ENCODE measurements around the gene PPP1R9B.

The PPP1R9B gene, protein sequence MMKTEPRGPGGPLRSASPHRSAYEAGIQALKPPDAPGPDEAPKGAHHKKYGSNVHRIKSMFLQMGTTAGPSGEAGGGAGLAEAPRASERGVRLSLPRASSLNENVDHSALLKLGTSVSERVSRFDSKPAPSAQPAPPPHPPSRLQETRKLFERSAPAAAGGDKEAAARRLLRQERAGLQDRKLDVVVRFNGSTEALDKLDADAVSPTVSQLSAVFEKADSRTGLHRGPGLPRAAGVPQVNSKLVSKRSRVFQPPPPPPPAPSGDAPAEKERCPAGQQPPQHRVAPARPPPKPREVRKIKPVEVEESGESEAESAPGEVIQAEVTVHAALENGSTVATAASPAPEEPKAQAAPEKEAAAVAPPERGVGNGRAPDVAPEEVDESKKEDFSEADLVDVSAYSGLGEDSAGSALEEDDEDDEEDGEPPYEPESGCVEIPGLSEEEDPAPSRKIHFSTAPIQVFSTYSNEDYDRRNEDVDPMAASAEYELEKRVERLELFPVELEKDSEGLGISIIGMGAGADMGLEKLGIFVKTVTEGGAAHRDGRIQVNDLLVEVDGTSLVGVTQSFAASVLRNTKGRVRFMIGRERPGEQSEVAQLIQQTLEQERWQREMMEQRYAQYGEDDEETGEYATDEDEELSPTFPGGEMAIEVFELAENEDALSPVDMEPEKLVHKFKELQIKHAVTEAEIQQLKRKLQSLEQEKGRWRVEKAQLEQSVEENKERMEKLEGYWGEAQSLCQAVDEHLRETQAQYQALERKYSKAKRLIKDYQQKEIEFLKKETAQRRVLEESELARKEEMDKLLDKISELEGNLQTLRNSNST

GRCh38 chr17:50150354-50151040 is at the start of gene PPP1R9B:
TSS of gene PPP1R9B (minus strand) at chr17:50150677. CDS start at chr17:50150513, 164 bp downstream.
- DNase-seq (ENCODE audit: low read depth) = no peak

DNA sequence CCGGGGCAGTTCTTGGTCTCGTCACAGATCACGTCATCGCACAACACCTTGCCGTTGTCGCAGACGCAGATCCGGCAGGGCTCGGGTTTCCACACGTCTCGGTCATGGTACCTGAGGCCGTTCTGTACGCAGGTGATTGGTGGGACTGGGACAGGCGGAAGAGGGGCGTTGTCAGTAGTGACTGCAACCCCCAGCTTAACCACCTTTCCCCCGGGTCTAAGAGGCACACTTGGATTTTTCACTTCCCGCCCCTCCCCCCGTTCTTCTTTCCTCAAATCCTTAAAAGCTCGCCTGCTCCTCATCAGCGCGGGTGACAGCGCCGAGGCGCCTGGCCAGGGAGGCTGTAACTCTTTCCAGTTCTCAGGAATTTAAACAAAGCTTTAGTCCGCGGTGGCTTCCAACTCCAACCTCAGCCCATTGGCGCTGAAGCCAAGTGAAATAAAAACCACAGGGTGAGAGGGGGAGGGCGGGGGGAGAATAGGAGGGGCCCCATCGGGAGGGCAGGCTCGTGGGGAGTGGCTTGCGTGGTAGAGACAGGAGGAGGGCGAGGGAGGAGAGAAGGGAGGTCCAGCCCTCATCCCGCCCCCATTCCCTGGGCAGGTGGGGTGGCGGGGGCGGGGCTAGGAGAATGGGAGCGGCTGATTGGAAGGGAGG is 49.5 kb upstream of the PPP1R9B start:
- DNase-seq (ENCODE audit: low read depth) = peak; percentile 33

DNA sequence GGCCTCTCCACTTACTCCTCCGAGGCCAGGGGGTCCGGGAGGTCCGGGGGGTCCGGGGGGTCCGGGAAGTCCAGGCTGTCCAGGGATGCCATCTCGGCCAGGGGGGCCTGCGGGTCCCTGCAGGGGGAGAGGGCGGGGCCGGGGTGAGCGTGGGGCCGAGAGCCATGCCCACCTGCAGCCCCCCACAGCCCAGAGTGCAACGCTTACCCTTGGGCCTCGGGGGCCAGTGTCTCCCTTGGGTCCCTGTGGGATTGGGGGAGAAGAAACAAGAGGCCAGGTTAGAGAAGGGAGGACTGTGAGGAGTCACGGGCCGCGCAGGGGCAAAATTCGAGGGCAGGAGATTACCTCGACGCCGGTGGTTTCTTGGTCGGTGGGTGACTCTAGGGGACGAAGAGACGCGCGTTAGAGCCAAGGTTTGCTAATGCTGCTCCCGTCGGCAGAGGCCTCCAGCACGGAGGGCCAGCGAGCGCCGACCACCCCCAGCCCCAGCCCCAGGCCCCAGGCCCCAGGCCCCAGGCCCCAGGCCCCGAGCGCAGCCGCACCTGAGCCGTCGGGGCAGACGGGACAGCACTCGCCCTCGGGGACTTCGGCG is 48.8 kb upstream of the PPP1R9B start:
- DNase-seq (ENCODE audit: low read depth) = no peak

- peak; percentile 29 for DNase-seq (ENCODE audit: low read depth)
Measured at GRCh38 chr17:50198026-50198669, 47.7 kb upstream of the PPP1R9B start.

- DNase-seq (ENCODE audit: low read depth) = no peak
Measured at GRCh38 chr17:50196826-50197225, 46.3 kb upstream of the PPP1R9B start.

DNA sequence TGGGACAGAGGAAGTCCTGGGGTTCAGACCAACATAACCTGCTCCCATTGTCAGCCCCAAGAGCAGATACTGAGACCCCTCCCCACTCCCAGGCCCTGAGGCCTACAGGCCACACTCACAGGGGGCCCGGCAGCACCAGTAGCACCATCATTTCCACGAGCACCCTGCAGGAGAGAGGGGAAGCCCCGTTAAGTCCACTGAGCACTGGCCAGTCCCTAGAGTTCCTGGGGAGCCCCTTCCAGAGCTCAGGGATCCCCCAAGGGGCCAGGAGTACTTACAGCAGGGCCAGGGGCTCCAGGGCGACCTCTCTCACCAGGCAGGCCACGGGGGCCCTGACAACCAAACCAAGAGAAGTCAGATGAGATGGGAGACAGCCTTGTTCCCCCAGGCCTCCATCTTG is 45.6 kb upstream of the PPP1R9B start:
- no peak for DNase-seq (ENCODE audit: low read depth)

DNA sequence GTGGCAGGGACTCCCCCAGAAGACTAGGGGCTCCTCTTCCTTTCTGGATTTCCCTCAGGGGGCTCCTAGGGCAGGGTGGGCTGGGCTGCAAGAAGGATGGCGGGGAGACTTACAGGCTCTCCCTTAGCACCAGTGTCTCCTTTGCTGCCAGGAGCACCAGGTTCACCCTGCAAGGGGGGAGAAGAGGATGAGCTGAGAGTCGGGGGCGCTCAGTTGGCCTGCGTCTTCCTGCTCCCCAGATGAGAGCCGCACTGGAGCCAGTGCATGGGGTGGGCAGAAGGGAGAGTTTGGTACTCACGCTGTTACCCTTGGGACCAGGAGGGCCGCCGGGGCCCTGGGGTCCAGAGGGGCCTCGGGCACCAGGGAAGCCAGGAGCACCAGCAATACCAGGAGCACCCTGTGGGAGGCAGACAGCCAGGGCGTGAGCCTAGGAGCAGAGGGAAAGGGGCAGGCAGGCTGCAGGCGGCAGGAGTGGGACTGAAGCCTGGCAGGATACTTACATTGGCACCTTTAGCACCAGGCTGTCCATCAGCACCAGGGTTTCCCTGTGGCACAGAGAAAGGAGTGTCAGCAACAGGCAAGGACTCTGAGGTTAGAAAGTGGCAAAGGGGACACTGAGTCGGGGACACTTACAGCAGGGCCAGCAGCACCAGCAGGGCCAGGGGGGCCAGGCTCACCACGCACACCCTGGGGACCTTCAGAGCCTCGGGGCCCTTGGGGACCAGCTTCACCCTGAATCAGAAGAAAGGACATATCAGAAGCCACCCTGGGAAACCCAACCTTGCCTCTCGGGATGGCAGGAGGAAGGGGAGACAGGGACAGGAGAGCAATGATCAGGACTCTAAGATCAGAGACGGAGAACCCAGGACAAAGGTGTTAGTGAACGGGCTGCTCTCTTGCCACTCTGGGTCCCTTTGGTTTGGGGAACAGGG is 44.7 kb upstream of the PPP1R9B start:
- no peak for DNase-seq (ENCODE audit: low read depth)

DNA sequence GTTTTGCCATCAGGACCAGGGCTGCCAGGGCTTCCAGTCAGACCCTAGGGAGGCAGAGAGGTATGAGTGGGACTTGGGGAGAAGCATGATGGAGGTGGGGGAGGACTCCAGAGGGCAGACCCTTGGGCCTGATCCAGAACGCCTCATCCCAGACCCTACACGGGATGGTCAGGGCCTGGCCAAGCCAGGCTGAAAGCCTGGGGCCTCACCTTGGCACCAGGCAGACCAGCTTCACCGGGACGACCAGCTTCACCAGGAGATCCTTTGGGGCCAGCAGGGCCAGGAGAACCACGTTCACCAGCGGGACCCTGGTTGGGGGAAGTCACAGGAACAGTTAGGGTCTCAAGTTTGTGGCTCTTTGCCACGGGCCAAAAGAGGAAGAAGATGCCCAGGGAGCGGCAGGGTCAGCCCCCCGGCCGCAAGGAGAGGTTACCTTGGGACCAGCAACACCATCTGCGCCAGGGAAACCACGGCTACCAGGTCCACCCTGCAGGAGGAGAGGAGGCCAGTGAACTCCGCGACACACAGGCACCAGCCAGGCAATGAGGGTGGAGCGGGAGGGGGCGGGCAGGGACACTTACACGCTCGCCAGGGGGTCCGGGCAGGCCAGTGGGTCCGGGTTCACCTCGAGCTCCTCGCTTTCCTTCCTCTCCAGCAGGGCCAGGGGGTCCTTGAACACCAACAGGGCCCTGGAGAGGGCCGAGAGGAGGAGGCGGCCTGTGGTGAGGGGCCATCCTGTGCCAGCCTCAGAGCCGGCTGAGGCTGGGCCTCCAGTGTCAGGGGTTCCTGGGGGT is 43.9 kb upstream of the PPP1R9B start:
- DNase-seq (ENCODE audit: low read depth) = no peak

GRCh38 chr17:50192618-50193291 is 42.3 kb upstream of the PPP1R9B start:
- no peak for DNase-seq (ENCODE audit: low read depth)

- no peak for DNase-seq (ENCODE audit: low read depth)
Measured at GRCh38 chr17:50192144-50192617, 41.7 kb upstream of the PPP1R9B start.

DNA sequence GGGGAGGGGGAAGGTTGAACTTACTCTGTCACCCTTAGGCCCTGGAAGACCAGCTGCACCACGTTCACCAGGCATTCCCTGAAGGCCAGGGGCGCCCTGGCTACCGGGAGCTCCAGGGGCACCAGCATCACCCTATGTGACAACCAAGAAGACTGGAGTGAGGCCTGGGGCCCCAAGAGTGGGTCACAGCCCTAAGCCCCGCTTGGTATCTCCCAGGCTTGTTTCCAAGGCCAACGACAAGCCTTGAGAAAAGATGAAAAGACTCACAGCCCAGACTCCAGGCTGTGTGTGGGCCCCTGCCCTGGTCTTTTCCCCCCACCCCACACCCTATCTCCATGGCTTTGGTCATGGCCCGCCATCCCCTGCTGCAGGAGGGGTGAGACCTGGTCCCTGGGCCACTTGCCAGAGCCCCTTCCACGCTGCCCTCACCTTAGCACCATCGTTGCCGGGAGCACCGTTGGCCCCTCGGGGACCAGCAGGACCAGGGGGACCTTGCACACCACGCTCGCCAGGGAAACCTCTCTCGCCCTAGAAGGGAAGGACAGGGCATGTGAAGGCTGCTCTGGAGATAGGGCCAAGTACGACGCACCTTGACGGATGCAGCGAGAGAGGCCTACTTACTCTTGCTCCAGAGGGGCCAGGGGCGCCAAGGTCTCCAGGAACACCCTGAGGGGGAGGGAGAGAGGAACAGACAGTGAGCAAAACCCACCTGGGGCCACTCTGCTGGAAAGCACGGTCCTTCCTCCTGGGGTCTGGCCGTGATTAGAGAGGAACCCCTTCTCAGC is 41.1 kb upstream of the PPP1R9B start:
- no peak for DNase-seq (ENCODE audit: low read depth)

GRCh38 chr17:50190603-50191358 is 40.3 kb upstream of the PPP1R9B start:
- no peak for DNase-seq (ENCODE audit: low read depth)

DNA sequence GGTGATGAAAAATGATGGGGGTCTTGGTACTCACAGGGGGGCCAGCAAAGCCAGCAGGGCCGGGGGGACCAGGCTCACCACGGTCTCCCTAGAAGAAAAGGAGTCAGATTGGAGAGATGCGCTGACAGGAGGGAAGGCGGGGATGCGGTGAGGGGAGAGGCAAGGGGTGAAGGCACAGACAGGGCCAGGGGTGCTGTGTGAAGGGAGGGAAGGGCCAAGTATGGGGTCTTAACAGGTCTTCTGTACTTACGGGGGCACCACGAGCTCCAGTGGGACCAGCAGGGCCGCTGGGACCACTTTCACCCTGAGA is 39.8 kb upstream of the PPP1R9B start:
- no peak for DNase-seq (ENCODE audit: low read depth)

GRCh38 chr17:50189550-50190292 is 39.2 kb upstream of the PPP1R9B start:
- DNase-seq (ENCODE audit: low read depth) = no peak

GRCh38 chr17:50188921-50189549 is 38.6 kb upstream of the PPP1R9B start:
- no peak for DNase-seq (ENCODE audit: low read depth)

- DNase-seq (ENCODE audit: low read depth) = no peak
Measured at GRCh38 chr17:50188531-50188920, 38.0 kb upstream of the PPP1R9B start.
